Measurements from ENCODE around the gene PAQR7. TPM values are rescaled to one million over a fixed set of nuclear protein-coding genes. Genes with fewer than 3 reads are reported as not detected.
"Not testable (repeated sequence)": the region's sequence is repeated elsewhere in the genome, so short reads cannot be mapped to it uniquely, and the experiment has no call there.

The PAQR7 gene
- total RNA-seq, 1 experiment from 2014 or later: 2.1 TPM

- Histone ChIP-seq H3K4me3 (peak within 1 kb of the TSS; percentile 86), H3K4me1 (peaks cover 24% of the 10 kb centered on the region), H3K9me3 (replicated peaks) (no peaks in the 10 kb centered on the region), H3K27ac (peak within 1 kb of the TSS; percentile 70), H3K36me3 (no peaks in the 10 kb centered on the region), H3K27me3 (no peaks in the 10 kb centered on the region)
- DNase-seq: peak; percentile 90 to 95
Observed at GRCh38 chr1:25858906-25859789, 16.4 kb downstream of the PAQR7 start, which contains the start of gene AUNIP. TSS of gene AUNIP (minus strand) at chr1:25859457. CDS start at chr1:25859357, 100 bp downstream.

- H3K4me3 ChIP-seq: peak overlapping the region; percentile 86
- H3K36me3 ChIP-seq: no peaks in the 10 kb centered on the region
- no peaks in the 10 kb centered on the region for H3K27me3 ChIP-seq
- peaks cover 24% of the 10 kb centered on the region for H3K4me1 ChIP-seq
- no peak for DNase-seq
- no peaks in the 10 kb centered on the region for H3K9me3 ChIP-seq (replicated peaks)
- peak overlapping the region; percentile 70 for H3K27ac ChIP-seq
Observed at GRCh38 chr1:25858494-25858893, 17.0 kb downstream of the PAQR7 start.

GRCh38 chr1:25856856-25857255 is 18.7 kb downstream of the PAQR7 start:
- H3K4me3 ChIP-seq: no peak overlapping the region
- H3K27ac ChIP-seq: no peak overlapping the region
- DNase-seq: no peak
- H3K36me3 ChIP-seq: no peaks in the 10 kb centered on the region
- H3K9me3 ChIP-seq (replicated peaks): no peaks in the 10 kb centered on the region
- peaks cover 24% of the 10 kb centered on the region for H3K4me1 ChIP-seq
- no peaks in the 10 kb centered on the region for H3K27me3 ChIP-seq

GRCh38 chr1:25854554-25854953 is 21.0 kb downstream of the PAQR7 start:
- no peak overlapping the region for H3K4me3 ChIP-seq
- H3K4me1 ChIP-seq: peaks cover 14% of the 10 kb centered on the region
- H3K9me3 ChIP-seq (replicated peaks): peaks cover 11% of the 10 kb centered on the region
- H3K27me3 ChIP-seq: no peaks in the 10 kb centered on the region
- DNase-seq: peak; percentile 75 to 81
- H3K27ac ChIP-seq: peak overlapping the region; percentile 1; the same call in 1 of the 2 replicates
- peaks cover 10% of the 10 kb centered on the region for H3K36me3 ChIP-seq

GRCh38 chr1:25848531-25848930 is 27.0 kb downstream of the PAQR7 start:
- H3K27ac ChIP-seq: peak overlapping the region; percentile 50

GRCh38 chr1:25847929-25848328 is 27.6 kb downstream of the PAQR7 start:
- H3K27me3 ChIP-seq: no peaks in the 10 kb centered on the region
- DNase-seq: no peak
- peaks cover 11% of the 10 kb centered on the region for H3K9me3 ChIP-seq (replicated peaks)
- peaks cover 16% of the 10 kb centered on the region for H3K4me1 ChIP-seq
- H3K36me3 ChIP-seq: peaks cover 10% of the 10 kb centered on the region
- H3K27ac ChIP-seq: no peak overlapping the region
- no peak overlapping the region for H3K4me3 ChIP-seq

More at GRCh38 chr1:25848531-25848930, 27.0 kb downstream of the PAQR7 start:
- peaks cover 11% of the 10 kb centered on the region for H3K9me3 ChIP-seq (replicated peaks)
- peaks cover 10% of the 10 kb centered on the region for H3K36me3 ChIP-seq
- H3K4me1 ChIP-seq: peaks cover 16% of the 10 kb centered on the region
- no peaks in the 10 kb centered on the region for H3K27me3 ChIP-seq
- H3K4me3 ChIP-seq: no peak overlapping the region
- DNase-seq: peak; percentile 42 to 74

GRCh38 chr1:25845664-25846063 is 29.8 kb downstream of the PAQR7 start:
- Histone ChIP-seq H3K36me3 (peaks cover 7% of the 10 kb centered on the region; the same call in 1 of the 2 replicates), H3K27me3 (no peaks in the 10 kb centered on the region), H3K4me1 (peaks cover 16% of the 10 kb centered on the region), H3K9me3 (replicated peaks) (peaks cover 5% of the 10 kb centered on the region), H3K4me3 (no peak overlapping the region), H3K27ac (no peak overlapping the region)
- DNase-seq: no peak

GRCh38 chr1:25844536-25845337 is 30.8 kb downstream of the PAQR7 start:
- Histone ChIP-seq H3K4me1 (peaks cover 16% of the 10 kb centered on the region), H3K27me3 (no peaks in the 10 kb centered on the region), H3K36me3 (peaks cover 8% of the 10 kb centered on the region), H3K4me3 (no peak overlapping the region), H3K9me3 (replicated peaks) (peaks cover 3% of the 10 kb centered on the region), H3K27ac (no peak overlapping the region)
- no peak for DNase-seq

GRCh38 chr1:25843483-25843882 is 32.0 kb downstream of the PAQR7 start:
- Histone ChIP-seq H3K4me3 (no peak overlapping the region), H3K4me1 (peaks cover 7% of the 10 kb centered on the region)
- DNase-seq: no peak

GRCh38 chr1:25839808-25840207 is 35.7 kb downstream of the PAQR7 start:
- H3K27ac ChIP-seq; H3K4me3 ChIP-seq; H3K4me1 ChIP-seq; H3K9me3 ChIP-seq (replicated peaks); DNase-seq; H3K27me3 ChIP-seq: not testable (repeated sequence)
- peaks cover 30% of the 10 kb centered on the region for H3K36me3 ChIP-seq

More at GRCh38 chr1:25843483-25843882, 32.0 kb downstream of the PAQR7 start:
- Histone ChIP-seq H3K27me3 (no peaks in the 10 kb centered on the region), H3K9me3 (replicated peaks) (peaks cover 6% of the 10 kb centered on the region), H3K36me3 (peaks cover 13% of the 10 kb centered on the region), H3K27ac (no peak overlapping the region)

GRCh38 chr1:25837262-25837875 is 38.1 kb downstream of the PAQR7 start:
- Histone ChIP-seq H3K36me3 (peaks cover 48% of the 10 kb centered on the region), H3K27me3 (no peaks in the 10 kb centered on the region), H3K4me1 (no peaks in the 10 kb centered on the region), H3K27ac (no peak overlapping the region), H3K9me3 (replicated peaks) (peaks cover 6% of the 10 kb centered on the region), H3K4me3 (no peak overlapping the region)
- no peak for DNase-seq

- H3K27me3 ChIP-seq: no peaks in the 10 kb centered on the region
- no peak overlapping the region for H3K4me3 ChIP-seq
- no peak overlapping the region for H3K27ac ChIP-seq
- H3K4me1 ChIP-seq: no peaks in the 10 kb centered on the region
- DNase-seq: no peak
- peaks cover 52% of the 10 kb centered on the region for H3K36me3 ChIP-seq
- H3K9me3 ChIP-seq (replicated peaks): peaks cover 6% of the 10 kb centered on the region
Observed at GRCh38 chr1:25836695-25837094, 38.8 kb downstream of the PAQR7 start.

- no peaks in the 10 kb centered on the region for H3K27me3 ChIP-seq
- peaks cover 3% of the 10 kb centered on the region; the same call in 1 of the 2 replicates for H3K9me3 ChIP-seq (replicated peaks)
- no peak for DNase-seq
- H3K27ac ChIP-seq: no peak overlapping the region
- H3K4me3 ChIP-seq: no peak overlapping the region
- H3K36me3 ChIP-seq: peaks cover 66% of the 10 kb centered on the region
- no peaks in the 10 kb centered on the region for H3K4me1 ChIP-seq
Observed at GRCh38 chr1:25834894-25835293, 40.6 kb downstream of the PAQR7 start.

- H3K9me3 ChIP-seq (replicated peaks): no peaks in the 10 kb centered on the region
- no peaks in the 10 kb centered on the region for H3K27me3 ChIP-seq
- H3K4me3 ChIP-seq: no peak overlapping the region
- no peak for DNase-seq
- no peaks in the 10 kb centered on the region for H3K4me1 ChIP-seq
- H3K36me3 ChIP-seq: peaks cover 76% of the 10 kb centered on the region
- H3K27ac ChIP-seq: no peak overlapping the region
Observed at GRCh38 chr1:25833158-25833557, 42.4 kb downstream of the PAQR7 start.

Measured in SJCRH30 (cell line).